Activated CD4-positive, alpha-beta T cell treated with anti-CD3 and anti-CD28 coated beads, Interleukin-2, amount 10 ng/mL, durations not matched to agents 7 days and 5 days (primary cell): Measurements from ENCODE around the gene FFAR1. TPM values are rescaled to one million over a fixed set of nuclear protein-coding genes. Genes with fewer than 3 reads are reported as not detected.
A peak's percentile ranks its signal among the peaks of the same experiment; 100 is the strongest.

Source experiments
- CTCF ChIA-PET: fragments of 350-600 bp; sonication (Branson Sonifier 250); formaldehyde crosslinking; loops from one replicate; lab custom pipeline; 2021; ENCODE audit warnings: antibody characterized with exemption; lab: Charles Lee
- POLR2A ChIA-PET: fragments of 350-600 bp; sonication (Branson Sonifier 250); formaldehyde crosslinking; loops from one replicate; lab custom pipeline; 2021; ENCODE audit warnings: antibody characterized with exemption; lab: Charles Lee
- DNase-seq: peaks from one replicate; pipeline ENCODE4 v3.0.0-alpha.2; 2020
- H3K27ac Mint-ChIP-seq: one replicate; pipeline ENCODE4 v1.8.0; 2021; ENCODE audit warnings: mild to moderate bottlenecking, moderate library complexity, mixed read lengths
- H3K27me3 Mint-ChIP-seq: one replicate; pipeline ENCODE4 v1.8.0; 2021; ENCODE audit warnings: mixed read lengths
- H3K36me3 Mint-ChIP-seq: one replicate; pipeline ENCODE4 v1.8.0; 2021; ENCODE audit warnings: low read depth, mixed read lengths
- H3K4me1 Mint-ChIP-seq: one replicate; pipeline ENCODE4 v1.8.0; 2021; ENCODE audit warnings: mixed read lengths
- H3K4me3 Mint-ChIP-seq: one replicate; pipeline ENCODE4 v1.8.0; 2021; ENCODE audit warnings: mild to moderate bottlenecking, moderate library complexity, mixed read lengths
- H3K9me3 Mint-ChIP-seq: one replicate; pipeline ENCODE4 v1.8.0; 2021; ENCODE audit warnings: mixed read lengths
- total RNA-seq, 2 experiments: library from RNA; stranded (reverse); gene quantifications; one replicate each; pipeline ENCODE4 v1.2.3, GENCODE V29; 2021

The FFAR1 gene
- total RNA-seq, 2 experiments from 2014 or later, result not detected

- Mint-ChIP-seq H3K27me3 (peaks cover 13% of the 10 kb centered on the region), H3K27ac (peak overlapping the region; percentile 3), H3K4me3 (no peak overlapping the region), H3K4me1 (peaks cover 5% of the 10 kb centered on the region), H3K36me3 (no peaks in the 10 kb centered on the region), H3K9me3 (peaks cover 5% of the 10 kb centered on the region)
- DNase-seq, result no peak
- ChIA-PET POLR2A (interaction anchor here (0.5 kb wide), 1 partner anchor 1762 kb away, joined by 4 read pairs; no protein-coding TSS in a partner anchor), CTCF (interaction anchor here (0.6 to 1.1 kb wide), 2 partner anchors 9 to 1325 kb away, joined by 3 read pairs; no protein-coding TSS in a partner anchor)
Observed at GRCh38 chr19:35318679-35319448, 28.8 kb upstream of the FFAR1 start.

GRCh38 chr19:35320065-35320713 lies 27.5 kb upstream of the FFAR1 start:
- Mint-ChIP-seq H3K4me1 (peaks cover 5% of the 10 kb centered on the region), H3K27ac (no peak overlapping the region), H3K4me3 (no peak overlapping the region), H3K9me3 (peaks cover 5% of the 10 kb centered on the region), H3K27me3 (peaks cover 13% of the 10 kb centered on the region), H3K36me3 (no peaks in the 10 kb centered on the region)
- ChIA-PET POLR2A (no interaction called here), CTCF (no interaction called here)
- no peak for DNase-seq

DNA sequence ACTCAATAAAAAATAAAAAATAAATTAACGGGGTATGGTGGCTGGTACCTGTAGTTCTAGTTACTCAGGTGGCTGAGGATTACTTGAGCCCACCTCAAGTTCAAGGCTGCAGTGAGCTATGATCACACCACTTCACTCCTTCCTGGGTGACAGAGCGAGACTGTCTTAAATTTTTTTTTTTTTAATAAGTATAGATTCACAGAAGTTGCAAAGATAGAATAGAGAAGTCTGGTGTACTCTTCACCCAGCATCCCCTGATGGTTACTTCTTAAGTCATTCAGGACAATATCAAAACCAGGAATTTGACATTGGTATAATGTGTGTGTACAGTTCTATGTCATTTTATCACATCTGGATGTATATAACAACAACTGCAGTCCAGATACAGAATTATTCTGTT lies 26.4 kb upstream of the FFAR1 start:
- CTCF ChIA-PET, result no interaction called here
- POLR2A ChIA-PET, result no interaction called here
- Mint-ChIP-seq H3K4me3 (no peak overlapping the region), H3K27ac (no peak overlapping the region), H3K27me3 (peaks cover 18% of the 10 kb centered on the region), H3K4me1 (peaks cover 5% of the 10 kb centered on the region), H3K9me3 (peaks cover 5% of the 10 kb centered on the region), H3K36me3 (no peaks in the 10 kb centered on the region)
- no peak for DNase-seq

DNA sequence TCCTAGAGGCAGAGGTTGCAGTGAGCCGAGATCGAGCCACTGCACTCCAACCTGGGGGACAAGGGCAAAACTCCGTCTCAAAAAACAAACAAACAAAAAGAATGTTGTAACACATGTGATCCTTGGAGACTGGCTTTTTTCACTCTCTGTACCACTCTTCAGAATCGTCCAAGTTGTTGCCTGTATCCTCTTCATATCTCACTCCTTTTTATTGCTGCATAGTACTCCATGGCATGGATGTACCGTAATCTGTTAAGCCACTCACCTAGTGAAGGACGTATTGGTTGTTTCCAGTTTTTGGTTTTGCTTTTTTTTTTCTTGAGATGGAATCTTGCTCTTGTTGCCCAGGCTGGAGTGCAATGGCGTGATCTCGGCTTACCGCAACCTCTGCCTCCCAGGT lies 25.7 kb upstream of the FFAR1 start:
- no peak for DNase-seq
- H3K4me3 Mint-ChIP-seq, result no peak overlapping the region
- H3K27me3 Mint-ChIP-seq, result peaks cover 18% of the 10 kb centered on the region
- H3K4me1 Mint-ChIP-seq, result peaks cover 5% of the 10 kb centered on the region
- H3K36me3 Mint-ChIP-seq, result no peaks in the 10 kb centered on the region
- H3K9me3 Mint-ChIP-seq, result peaks cover 5% of the 10 kb centered on the region
- ChIA-PET CTCF (no interaction called here), POLR2A (no interaction called here)
- H3K27ac Mint-ChIP-seq, result no peak overlapping the region

DNA sequence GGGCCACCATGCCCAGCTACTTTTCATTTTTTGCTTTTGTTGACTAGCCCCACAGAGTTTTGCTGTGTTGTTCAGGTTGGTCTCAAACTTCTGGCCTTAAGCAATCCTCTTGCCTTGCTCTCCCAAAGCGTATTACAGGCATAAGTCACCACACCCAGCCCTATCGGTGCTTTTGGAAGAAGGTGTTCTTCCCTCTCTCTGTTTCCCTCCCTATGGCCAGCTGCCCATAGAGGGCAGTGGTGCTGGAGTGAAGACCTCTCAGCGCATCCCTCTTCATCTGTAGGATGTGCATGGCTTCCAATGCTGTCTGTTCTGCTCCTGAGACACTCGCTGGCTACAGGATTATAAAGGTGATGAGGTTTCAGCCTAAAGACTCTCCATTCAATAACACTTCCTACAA lies 20.1 kb upstream of the FFAR1 start:
- Mint-ChIP-seq H3K4me3 (no peak overlapping the region), H3K27ac (no peak overlapping the region), H3K4me1 (peaks cover 7% of the 10 kb centered on the region), H3K36me3 (no peaks in the 10 kb centered on the region), H3K27me3 (peaks cover 7% of the 10 kb centered on the region), H3K9me3 (no peaks in the 10 kb centered on the region)
- no peak for DNase-seq
- ChIA-PET CTCF (interaction anchor here (1.2 kb wide), 1 partner anchor 10 kb away, joined by 3 read pairs; no protein-coding TSS in a partner anchor), POLR2A (no interaction called here)

- Mint-ChIP-seq H3K4me1 (peaks cover 18% of the 10 kb centered on the region), H3K27ac (no peak within 1 kb of the TSS), H3K4me3 (no peak within 1 kb of the TSS), H3K27me3 (peaks cover 7% of the 10 kb centered on the region), H3K36me3 (no peaks in the 10 kb centered on the region), H3K9me3 (no peaks in the 10 kb centered on the region)
- ChIA-PET POLR2A (no interaction called here), CTCF (interaction anchor here (0.6 to 1.2 kb wide), 2 partner anchors 11 to 153 kb away, joined by 3 read pairs; no protein-coding TSS in a partner anchor)
- DNase-seq, result no peak
Observed at GRCh38 chr19:35328851-35329285, 18.8 kb upstream of the FFAR1 start, which contains the start of gene CD22. Gene CD22 (plus strand): TSS chr19:35329187. CDS start chr19:35332041, 2,854 bp downstream.

DNA sequence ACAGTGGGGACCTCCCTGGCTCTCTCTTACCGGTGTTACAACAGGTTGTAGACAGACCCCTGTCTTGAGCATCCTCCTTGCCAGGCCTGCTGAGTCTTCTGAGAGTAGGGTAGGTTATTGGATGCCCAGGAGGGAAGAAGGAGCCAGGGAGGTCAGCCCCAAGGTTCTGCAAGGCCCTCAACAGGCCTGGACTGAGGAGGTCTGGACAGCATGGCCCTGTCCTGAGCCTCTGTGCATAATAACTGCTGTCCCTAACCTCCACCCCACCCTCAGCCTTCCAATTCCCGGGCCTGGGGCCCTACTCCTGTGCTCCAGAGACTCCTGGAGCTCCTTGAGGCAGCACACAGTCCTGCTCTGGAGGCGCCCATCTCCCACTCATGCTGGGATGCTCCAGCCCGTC lies 18.4 kb upstream of the FFAR1 start:
- H3K27me3 Mint-ChIP-seq, result peaks cover 7% of the 10 kb centered on the region
- ChIA-PET CTCF (no interaction called here), POLR2A (no interaction called here)
- H3K4me1 Mint-ChIP-seq, result peaks cover 18% of the 10 kb centered on the region
- no peaks in the 10 kb centered on the region for H3K9me3 Mint-ChIP-seq
- H3K27ac Mint-ChIP-seq, result no peak overlapping the region
- H3K36me3 Mint-ChIP-seq, result no peaks in the 10 kb centered on the region
- DNase-seq, result no peak
- no peak overlapping the region for H3K4me3 Mint-ChIP-seq

- Mint-ChIP-seq H3K4me1 (peaks cover 20% of the 10 kb centered on the region), H3K27ac (no peak overlapping the region), H3K27me3 (peaks cover 4% of the 10 kb centered on the region), H3K4me3 (no peak overlapping the region), H3K36me3 (no peaks in the 10 kb centered on the region), H3K9me3 (no peaks in the 10 kb centered on the region)
- ChIA-PET POLR2A (no interaction called here), CTCF (no interaction called here)
- DNase-seq, result no peak
Observed at GRCh38 chr19:35330475-35330874, 17.2 kb upstream of the FFAR1 start.

DNA sequence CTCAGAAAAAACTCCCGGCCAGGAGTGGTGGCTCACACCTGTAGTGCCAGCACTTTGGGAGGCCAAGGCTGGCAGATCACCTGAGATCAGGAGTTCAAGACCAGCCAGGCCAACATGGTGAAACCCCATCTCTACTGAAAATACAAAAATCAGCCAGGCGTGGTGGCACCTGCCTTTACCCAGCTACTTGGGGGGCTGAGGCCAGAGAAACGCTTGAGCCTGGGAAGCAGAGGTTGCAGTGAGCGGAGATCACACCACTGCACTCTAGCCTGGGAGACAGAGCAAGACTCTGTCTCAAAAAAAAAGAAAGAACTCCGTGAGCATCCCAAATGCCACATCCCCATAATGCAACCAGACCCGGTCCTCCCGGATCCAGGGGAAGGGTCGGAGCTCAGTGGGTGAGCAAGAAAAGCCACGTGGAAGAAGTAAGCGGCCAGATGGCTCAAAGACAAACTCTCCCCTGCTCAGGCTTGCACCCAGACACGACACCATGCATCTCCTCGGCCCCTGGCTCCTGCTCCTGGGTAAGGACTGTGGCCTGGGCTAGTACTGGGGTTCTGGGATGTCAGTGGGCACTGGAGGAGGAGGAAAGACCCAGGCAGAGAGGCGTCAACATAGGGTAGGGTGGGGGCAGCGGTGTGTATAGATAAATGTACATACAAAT lies 16.0 kb upstream of the FFAR1 start:
- DNase-seq, result no peak
- Mint-ChIP-seq H3K36me3 (no peaks in the 10 kb centered on the region), H3K4me1 (peaks cover 20% of the 10 kb centered on the region), H3K9me3 (no peaks in the 10 kb centered on the region), H3K27me3 (no peaks in the 10 kb centered on the region), H3K4me3 (no peak overlapping the region), H3K27ac (no peak overlapping the region)
- ChIA-PET POLR2A (no interaction called here), CTCF (interaction anchor here (1.3 to 1.6 kb wide), 3 partner anchors 19 to 179 kb away, joined by 3 read pairs; no protein-coding TSS in a partner anchor)

DNA sequence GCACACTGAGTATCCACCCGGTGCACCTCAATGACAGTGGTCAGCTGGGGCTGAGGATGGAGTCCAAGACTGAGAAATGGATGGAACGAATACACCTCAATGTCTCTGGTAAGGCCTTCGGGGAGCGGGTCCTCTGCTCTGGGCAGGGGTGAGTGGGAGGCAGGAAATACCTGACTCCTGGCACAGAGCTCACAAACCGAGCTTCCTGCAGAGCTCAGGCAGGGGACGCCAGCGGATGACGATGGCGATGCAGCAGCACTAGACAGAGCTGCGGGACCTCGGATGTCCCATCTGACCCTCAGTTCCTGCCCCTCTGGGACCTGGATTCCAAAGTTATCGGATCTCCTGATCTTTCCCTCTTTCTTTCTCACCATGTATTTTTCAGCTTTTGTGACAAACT lies 14.9 kb upstream of the FFAR1 start:
- no peak overlapping the region for H3K27ac Mint-ChIP-seq
- CTCF ChIA-PET, result interaction anchor here (0.8 to 1.6 kb wide), 8 partner anchors 14 to 178 kb away, joined by 3 to 5 read pairs (median 3); partner anchors contain the start of gene FFAR3
- H3K27me3 Mint-ChIP-seq, result no peaks in the 10 kb centered on the region
- no peaks in the 10 kb centered on the region for H3K36me3 Mint-ChIP-seq
- H3K4me1 Mint-ChIP-seq, result peaks cover 20% of the 10 kb centered on the region
- POLR2A ChIA-PET, result interaction anchor here (0.5 kb wide), 1 partner anchor 56 kb away, joined by 5 read pairs; no protein-coding TSS in a partner anchor
- DNase-seq, result peak; percentile 25
- no peak overlapping the region for H3K4me3 Mint-ChIP-seq
- no peaks in the 10 kb centered on the region for H3K9me3 Mint-ChIP-seq

DNA sequence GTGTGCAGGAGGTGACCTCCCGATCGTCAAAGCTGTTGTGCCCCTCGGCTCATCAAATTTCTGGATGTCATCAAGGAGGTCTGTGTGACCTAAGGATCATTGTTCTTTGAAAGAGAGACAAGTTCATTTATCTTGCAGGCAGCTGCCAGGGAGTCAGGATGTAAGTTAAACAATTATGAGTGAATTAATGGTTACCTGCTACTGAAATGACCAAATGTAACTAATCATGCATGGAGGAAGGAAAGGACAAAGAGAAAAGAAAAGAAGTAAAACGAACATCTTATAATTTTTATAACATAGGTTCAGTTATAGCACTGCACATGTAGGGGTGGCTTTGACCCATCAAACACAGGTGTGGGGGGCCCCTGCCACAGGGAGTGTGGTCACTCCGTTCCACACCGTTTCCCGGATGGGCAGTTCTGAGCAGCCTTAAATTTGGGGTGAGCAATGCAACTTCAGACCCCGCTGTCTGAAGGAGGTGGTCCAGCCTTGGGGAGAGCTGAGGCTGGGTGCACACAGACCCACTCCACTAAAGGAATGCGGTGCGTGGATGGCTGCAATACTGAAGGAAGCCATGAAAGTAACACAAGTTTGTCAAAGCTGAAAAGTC lies 13.5 kb upstream of the FFAR1 start:
- no peaks in the 10 kb centered on the region for H3K9me3 Mint-ChIP-seq
- DNase-seq, result no peak
- peaks cover 16% of the 10 kb centered on the region for H3K4me1 Mint-ChIP-seq
- POLR2A ChIA-PET, result no interaction called here
- no peak overlapping the region for H3K4me3 Mint-ChIP-seq
- H3K27me3 Mint-ChIP-seq, result no peaks in the 10 kb centered on the region
- H3K27ac Mint-ChIP-seq, result no peak overlapping the region
- no peaks in the 10 kb centered on the region for H3K36me3 Mint-ChIP-seq
- CTCF ChIA-PET, result interaction anchor here (1.3 to 1.6 kb wide), 2 partner anchors 23 to 26 kb away, joined by 3 to 4 read pairs; partner anchors contain the start of gene FFAR3
